Transverse colon (tissue), 4 donors: ENCODE results near the gene ADAM29. TPM values are rescaled to one million over a fixed set of nuclear protein-coding genes. Genes with fewer than 3 reads are reported as not detected.
"Not testable (repeated sequence)": the region's sequence is repeated elsewhere in the genome, so short reads cannot be mapped to it uniquely, and the experiment has no call there.

ENCODE experiments used
- DNase-seq: peaks from one replicate; pipeline ENCODE4 v3.0.0-alpha.2; 2019
- H3K27ac ChIP-seq, 4 donors: fragments of 200-600 bp; sonication (generic); 2 replicates each; pipeline ENCODE4 v1.5.1; 2016 to 2018; ENCODE audit warnings: inconsistent platforms in 4 of 4
- H3K27me3 ChIP-seq: fragments of 200-600 bp; sonication (generic); 2 replicates; pipeline ENCODE4 v1.5.1; 2017; ENCODE audit warnings: inconsistent platforms
- H3K36me3 ChIP-seq, 4 donors: fragments of 200-600 bp; sonication (generic); 2 replicates each; pipeline ENCODE4 v1.5.1; 2017 to 2019; ENCODE audit warnings: inconsistent platforms in 4 of 4
- H3K4me1 ChIP-seq, 4 donors: fragments of 200-600 bp; sonication (generic); 2 replicates each; pipeline ENCODE4 v1.5.1; 2017 to 2020; ENCODE audit warnings: inconsistent platforms in 4 of 4
- H3K4me3 ChIP-seq, 4 donors: fragments of 200-600 bp; sonication (generic); 1 replicate in 1 of 4; 2 replicates in 3 of 4; pipeline versions ENCODE4 v1.5.1 to v1.6.1; 2017 to 2019; ENCODE audit warnings: inconsistent platforms in 4 of 4
- H3K9me3 ChIP-seq, 2 donors: fragments of 200-600 bp; sonication (generic); 2 replicates each; pipeline ENCODE4 v1.5.1; 2017 to 2019; ENCODE audit warnings: inconsistent platforms in 2 of 2
- CTCF ChIP-seq, 5 experiments: fragments of 200-600 bp in 3 of 5; fragments of 450-650 bp in 2 of 5; sonication (generic) in 3 of 5; IDR thresholded peaks; 1 replicate in 2 of 5; 2 replicates in 3 of 5; pipeline ENCODE4 v1.5.1; 2016 to 2017; ENCODE audit warnings: antibody characterized with exemption in 5 of 5, inconsistent platforms in 3 of 5, mild to moderate bottlenecking in 2 of 5, moderate library complexity in 1 of 5
- EP300 ChIP-seq: sonication (generic); formaldehyde crosslinking; IDR thresholded peaks from one replicate; pipeline ENCODE4 v1.6.1; 2017; ENCODE audit warnings: antibody characterized with exemption, low read depth
- POLR2A ChIP-seq: fragments of 450-650 bp; IDR thresholded peaks from one replicate; pipeline ENCODE4 v1.6.1; 2016; ENCODE audit warnings: antibody characterized with exemption, mild to moderate bottlenecking, moderate library complexity
- POLR2AphosphoS5 ChIP-seq, 3 donors: sonication (generic); formaldehyde crosslinking; IDR thresholded peaks; one replicate each; pipeline ENCODE4 v1.6.1; 2016; ENCODE audit warnings: antibody characterized with exemption in 3 of 3
- WGBS, 2 donors: methylation state at CpG; one replicate each; pipeline ENCODE4 v1.1.5; 2018; ENCODE audit warnings: low coverage in 1 of 2; 5-methylcytosine and 5-hydroxymethylcytosine counted together
- in situ Hi-C, 4 donors: fragments of 200-750 bp; cut with MboI; loops; one replicate each; pipeline versions ENCODE4 v1.15.0 to v1.15.1; 2017; ENCODE audit warnings: low sequenced_read_pairs in 3 of 4, low pct_ligation_motif_present in 1 of 4, low pct_unique_long_range_greater_than_20kb in 1 of 4
- intact Hi-C: fragments of 100-400 bp; cut with DNase I; formaldehyde crosslinking; loops from one replicate; pipeline ENCODE4 v1.15.1; 2023; ENCODE audit warnings: low total_unique reads
- total RNA-seq, 4 donors: library from RNA; depleted of rRNA; stranded (reverse); fragments of >200 nt; gene quantifications; one replicate each; pipeline ENCODE4 v1.1.0, GENCODE V29; 2016

ADAM29 gene
- total RNA-seq = not detected

DNA sequence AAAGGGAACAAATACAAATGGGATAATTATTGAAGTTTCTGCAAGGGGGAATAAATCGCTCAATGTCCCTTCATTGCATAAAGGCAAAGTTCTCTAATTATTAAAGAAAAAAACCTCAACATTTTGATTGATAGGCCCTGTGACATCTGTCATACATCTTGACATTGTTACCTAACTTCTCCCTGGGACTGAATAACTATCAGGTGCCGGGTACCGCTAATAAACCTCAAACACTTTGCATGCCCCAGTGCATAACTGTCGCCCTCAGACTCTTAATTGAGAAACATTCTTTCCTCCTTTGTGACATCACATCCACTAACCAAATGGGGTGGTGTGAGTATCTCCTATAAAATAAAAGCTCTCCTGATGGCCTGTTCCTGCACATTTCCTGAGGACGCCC is at the start of gene ADAM29:
Gene ADAM29, plus strand, starts transcription at position 301 of the 400 bp plus-strand sequence. CDS start 57,168 bp downstream, outside the sequence.
- intact Hi-C loops = no loop called here
- no peak for DNase-seq
- Histone ChIP-seq H3K27me3 (no peaks in the 10 kb centered on the region), H3K4me1 (no peaks in the 10 kb centered on the region), H3K36me3 (no peaks in the 10 kb centered on the region), H3K9me3 (no peaks in the 10 kb centered on the region), H3K27ac (no peak within 1 kb of the TSS), H3K4me3 (no peak within 1 kb of the TSS)
- whole genome bisulfite sequencing, 2 donors = 85 to 86% methylated on average over 4 to 5 of the region's 5 CpGs
- in situ Hi-C loops = no loop called here
- TF ChIP-seq CTCF (IDR thresholded peaks at IDR 0.05) (no peak), EP300 (no peak), POLR2AphosphoS5 (IDR thresholded peaks at IDR 0.05) (no peak), POLR2A (no peak)

DNA sequence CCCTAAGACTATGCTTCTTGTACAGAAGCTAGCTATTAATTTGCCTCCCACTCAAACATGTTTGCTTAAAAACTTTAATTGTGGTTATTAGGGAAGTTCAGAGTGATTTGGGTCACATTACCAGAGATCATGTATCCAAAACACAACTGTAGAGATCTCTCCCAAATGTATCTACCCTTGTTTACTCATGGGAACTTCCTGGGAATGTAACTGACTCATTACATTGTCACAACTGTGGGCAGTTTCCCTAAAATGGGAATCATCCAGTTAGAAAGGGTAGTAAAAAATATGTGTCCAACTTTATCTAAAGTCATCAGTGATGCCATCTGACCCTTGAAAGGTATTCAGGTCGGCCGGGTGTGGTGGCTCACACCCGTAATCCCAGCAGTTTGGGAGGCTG is 48.8 kb upstream of the ADAM29 start:
- WGBS, 2 donors = 82% methylated on average over 3 of the region's 3 CpGs; no CpG with 5 or more reads in 1 of the 2 donors
- intact Hi-C loops (no loop called here), in situ Hi-C loops (no loop called here)
- H3K36me3 ChIP-seq = no peaks in the 10 kb centered on the region
- no peak overlapping the region for H3K27ac ChIP-seq
- H3K4me3 ChIP-seq = no peak overlapping the region
- TF ChIP-seq CTCF (IDR thresholded peaks at IDR 0.05) (no peak), POLR2A (no peak), POLR2AphosphoS5 (IDR thresholded peaks at IDR 0.05) (no peak), EP300 (no peak)
- H3K4me1 ChIP-seq = no peaks in the 10 kb centered on the region
- H3K27me3 ChIP-seq = no peaks in the 10 kb centered on the region
- DNase-seq = no peak
- no peaks in the 10 kb centered on the region for H3K9me3 ChIP-seq

- H3K9me3 ChIP-seq = no peaks in the 10 kb centered on the region
- DNase-seq = no peak
- no peaks in the 10 kb centered on the region for H3K4me1 ChIP-seq
- TF ChIP-seq EP300 = no peak
- no peak for TF ChIP-seq CTCF (IDR thresholded peaks at IDR 0.05)
- no peak for TF ChIP-seq POLR2AphosphoS5 (IDR thresholded peaks at IDR 0.05)
- TF ChIP-seq POLR2A = no peak
- H3K27me3 ChIP-seq = no peaks in the 10 kb centered on the region
- intact Hi-C loops (no loop called here), in situ Hi-C loops (no loop called here)
- WGBS, 2 donors = 13 to 26% methylated on average over 2 of the region's 2 CpGs
- H3K4me3 ChIP-seq = no peak overlapping the region
- H3K36me3 ChIP-seq = no peaks in the 10 kb centered on the region
- no peak overlapping the region for H3K27ac ChIP-seq
Observed at GRCh38 chr4:174870311-174870710, 47.8 kb upstream of the ADAM29 start.

DNA sequence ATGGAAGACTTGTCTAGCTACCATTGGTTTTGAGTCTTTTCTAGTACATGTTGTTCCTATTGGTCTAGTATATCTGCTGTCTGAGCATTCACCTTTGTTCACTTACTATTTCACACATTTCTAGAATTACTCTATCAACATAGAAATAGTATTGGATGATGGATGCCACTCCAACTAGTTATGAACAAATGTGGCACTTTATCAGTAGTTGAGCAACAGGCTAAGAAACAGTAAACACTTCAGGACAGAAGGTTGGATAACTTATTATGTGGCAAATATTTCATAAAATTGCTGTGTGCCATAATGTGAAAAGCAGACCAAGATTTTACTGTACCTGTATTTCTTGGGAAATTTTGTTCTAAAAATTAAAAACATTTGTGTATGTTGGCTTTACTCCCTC is 46.8 kb upstream of the ADAM29 start:
- Histone ChIP-seq H3K9me3 (no peaks in the 10 kb centered on the region), H3K4me3 (no peak overlapping the region), H3K36me3 (no peaks in the 10 kb centered on the region), H3K4me1 (no peaks in the 10 kb centered on the region), H3K27me3 (no peaks in the 10 kb centered on the region), H3K27ac (no peak overlapping the region)
- in situ Hi-C loops (no loop called here), intact Hi-C loops (no loop called here)
- TF ChIP-seq CTCF (IDR thresholded peaks at IDR 0.05) (no peak), EP300 (no peak), POLR2AphosphoS5 (IDR thresholded peaks at IDR 0.05) (no peak), POLR2A (no peak)
- DNase-seq = no peak

- 54 to 58% methylated on average over 3 to 4 of the region's 4 CpGs for WGBS, 2 donors
- H3K36me3 ChIP-seq, H3K4me1 ChIP-seq, H3K27ac ChIP-seq, H3K27me3 ChIP-seq, H3K9me3 ChIP-seq, DNase-seq, H3K4me3 ChIP-seq, intact Hi-C loops, in situ Hi-C loops: not testable (repeated sequence)
Observed at GRCh38 chr4:174873146-174873545, 45.0 kb upstream of the ADAM29 start.
